Smooth muscle cell of the brain vasculature (primary cell): ENCODE data around the gene ABCC1.

ENCODE experiments used
- DNase-seq: peaks from one replicate; pipeline ENCODE4 v3.0.0-alpha.2; 2012; ENCODE audit warnings: low read depth, low spot score

Gene ABCC1

DNA sequence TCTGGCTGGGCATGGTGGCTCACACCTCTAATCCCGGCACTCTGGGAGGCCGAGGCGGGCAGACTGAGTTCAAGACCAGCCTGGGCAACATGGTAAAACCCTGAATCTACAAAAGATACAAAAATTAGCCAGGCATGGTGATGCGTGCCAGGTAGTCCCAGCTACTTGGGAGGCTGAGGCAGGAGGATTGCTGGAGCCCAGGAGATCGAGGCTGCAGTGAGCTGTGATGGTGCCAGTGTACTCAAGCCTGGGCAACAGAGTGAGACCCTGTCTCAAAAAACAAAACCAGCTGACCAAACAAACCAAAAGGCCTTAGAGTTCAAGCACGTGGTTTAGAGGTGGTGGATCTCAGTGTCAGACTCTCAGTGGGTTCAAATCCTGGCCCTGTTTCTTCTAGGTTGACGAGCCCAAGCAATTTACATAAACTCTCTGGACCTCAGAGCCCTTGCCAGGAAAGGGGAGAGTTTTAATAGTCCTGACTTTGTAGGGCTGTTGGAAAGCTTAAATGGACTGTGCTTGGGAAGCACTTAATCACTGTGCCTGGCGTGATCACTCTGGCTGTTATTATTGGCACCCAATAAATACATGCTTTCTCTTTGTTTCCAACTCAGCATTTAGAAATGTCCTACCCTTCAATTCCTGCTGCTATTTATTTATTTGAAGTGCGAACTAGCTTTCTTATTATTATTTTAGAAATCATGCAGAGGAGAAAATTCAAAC, 44.7 kb downstream of the ABCC1 start:
- DNase-seq: peak; percentile 76

DNA sequence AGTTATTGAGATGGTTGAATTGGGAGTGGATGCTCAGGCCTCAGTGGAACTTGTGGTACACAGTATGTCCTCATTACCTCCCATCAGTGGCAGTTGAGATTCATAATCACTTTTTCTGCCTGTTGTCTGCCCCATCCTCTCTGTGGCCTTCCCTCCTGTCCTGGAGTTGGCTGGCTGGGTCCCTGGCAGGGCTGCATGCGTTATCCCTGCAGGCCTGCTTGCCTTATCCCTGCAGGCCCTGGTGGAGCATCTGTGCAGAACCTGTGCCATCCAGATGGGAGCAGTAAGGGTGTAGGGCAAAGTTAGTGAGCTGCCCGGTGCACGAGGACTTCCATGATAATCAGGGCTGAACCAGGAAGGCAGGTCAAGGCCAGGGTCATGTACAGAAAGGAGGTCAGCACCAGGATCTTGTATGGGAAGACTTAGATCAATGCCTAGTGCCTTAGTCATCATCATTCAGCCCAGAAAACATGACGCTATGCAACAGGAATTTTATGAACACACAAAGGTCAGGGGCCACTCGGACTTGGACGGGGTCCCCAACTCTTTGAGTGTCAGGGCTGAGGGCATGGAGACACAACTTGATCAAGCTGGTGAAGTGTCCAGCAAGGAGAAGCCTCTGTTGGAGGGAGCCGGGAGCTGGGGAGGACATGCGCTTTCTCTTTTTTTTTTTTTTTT, 47.2 kb downstream of the ABCC1 start:
- no peak for DNase-seq

DNA sequence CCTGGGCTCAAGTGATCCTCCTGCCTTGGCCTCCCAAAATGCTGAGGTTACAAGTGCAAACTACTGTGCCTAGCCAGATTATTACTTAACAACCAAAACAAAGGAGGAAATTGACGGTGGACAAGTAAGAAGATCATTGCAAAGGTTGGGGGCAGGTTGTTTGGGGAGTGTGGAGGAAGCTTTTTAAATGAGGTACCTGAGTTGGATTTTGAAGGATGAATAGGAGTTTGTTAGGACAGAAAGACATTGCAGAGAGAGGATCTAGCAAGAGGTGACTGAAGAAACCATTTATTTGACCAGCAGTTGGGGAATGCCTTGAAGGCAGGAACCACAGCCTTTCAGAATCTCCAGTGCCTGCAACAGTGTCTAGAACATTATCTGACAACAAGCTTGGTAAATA, 51.3 kb downstream of the ABCC1 start:
- DNase-seq: no peak

DNA sequence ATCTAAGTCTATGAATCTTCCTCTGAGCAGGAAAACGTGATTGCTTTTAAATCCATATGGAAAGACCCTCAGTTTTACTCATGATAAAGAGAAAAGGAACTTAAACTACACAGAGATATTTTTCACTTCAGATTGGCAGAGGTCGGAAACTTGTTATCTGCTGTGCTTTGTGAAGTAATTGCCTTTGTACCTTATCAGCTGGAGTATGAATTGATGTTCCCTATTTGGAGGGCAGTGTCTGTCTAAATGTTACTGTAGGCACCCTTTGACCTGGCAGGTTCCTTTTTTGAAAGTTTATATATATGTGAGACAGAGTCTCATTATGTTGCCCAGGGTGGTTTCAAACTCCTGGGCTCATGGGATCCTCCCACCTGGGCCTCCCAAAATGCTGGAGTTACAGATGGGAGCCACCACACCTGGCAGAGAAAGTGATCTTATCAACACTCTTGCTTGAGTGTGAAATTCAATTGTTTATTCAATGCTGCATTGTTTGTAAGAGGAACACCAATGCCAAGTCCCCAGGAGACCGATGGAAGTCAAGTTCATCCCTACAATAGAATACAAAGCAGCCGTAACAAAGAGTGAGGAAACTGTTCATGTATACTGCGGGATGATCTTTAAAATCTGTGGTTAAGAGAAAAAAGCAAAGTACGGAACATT, 52.3 kb downstream of the ABCC1 start:
- no peak for DNase-seq

DNA sequence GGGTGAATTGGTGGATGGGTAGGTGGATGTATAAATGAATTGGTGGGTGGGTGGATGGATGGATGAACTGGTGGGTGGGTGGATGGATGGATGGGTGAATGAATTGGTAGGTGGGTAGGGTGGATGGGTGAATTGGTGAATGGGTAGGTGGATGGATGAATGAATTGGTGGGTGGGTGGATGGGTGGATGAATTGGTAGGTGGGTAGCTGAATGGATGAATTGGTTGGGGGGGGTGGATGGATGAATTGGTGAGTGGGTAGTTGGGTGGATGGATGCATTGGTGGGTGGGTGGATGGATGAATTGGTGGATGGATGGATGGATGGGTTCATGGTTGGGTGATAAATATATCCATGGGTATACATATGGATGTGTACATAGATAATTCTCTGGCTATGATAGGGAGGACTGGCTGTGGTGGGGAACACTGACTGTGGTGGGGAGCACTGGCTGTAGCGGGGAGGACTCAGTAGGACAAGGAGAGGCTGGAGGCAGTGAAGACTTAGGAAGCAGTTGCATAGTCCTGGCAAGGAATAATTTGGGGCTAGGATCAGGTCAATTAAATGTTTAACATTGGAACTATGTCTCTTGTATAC, 54.4 kb downstream of the ABCC1 start:
- DNase-seq: no peak

DNA sequence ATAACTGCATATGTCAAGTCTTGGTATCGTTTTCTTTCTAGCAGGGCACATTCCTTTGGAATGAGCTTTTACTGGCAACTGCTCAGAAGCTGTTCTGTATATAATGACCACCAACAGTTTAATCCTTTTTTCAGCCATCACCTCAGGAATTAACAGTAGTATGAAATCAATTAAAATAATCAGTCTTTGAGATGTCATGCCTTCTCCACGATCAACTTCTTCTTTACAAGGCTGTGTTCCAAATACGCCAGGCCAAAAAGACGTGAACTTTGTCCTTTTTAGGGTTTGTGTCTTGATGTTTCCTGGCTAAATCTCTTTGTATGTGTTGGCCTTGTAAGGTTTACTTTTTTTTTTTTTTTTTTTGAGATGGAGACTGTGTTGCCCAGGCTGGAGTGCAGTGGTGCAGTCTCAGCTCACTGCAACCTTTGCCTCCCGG, 54.9 kb downstream of the ABCC1 start:
- DNase-seq: no peak

DNA sequence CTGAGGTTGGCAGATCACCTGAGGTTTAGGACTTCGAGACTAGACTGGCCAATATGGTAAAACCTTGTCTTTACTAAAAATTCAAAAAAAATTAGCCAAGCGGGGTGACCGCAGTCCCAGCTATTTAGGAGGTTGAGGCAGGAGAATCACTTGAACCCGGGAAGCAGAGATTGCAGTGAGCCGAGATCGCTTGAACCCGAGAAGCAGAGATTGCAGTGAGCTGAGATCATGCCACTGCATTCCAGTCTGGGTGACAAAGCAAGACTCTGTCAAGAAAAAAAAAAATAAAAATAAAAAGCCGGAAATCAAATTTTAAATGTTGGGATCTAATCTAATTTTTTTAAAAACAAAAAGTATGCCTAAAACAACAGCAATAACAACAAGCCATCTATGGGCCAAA, 56.3 kb downstream of the ABCC1 start:
- no peak for DNase-seq

DNA sequence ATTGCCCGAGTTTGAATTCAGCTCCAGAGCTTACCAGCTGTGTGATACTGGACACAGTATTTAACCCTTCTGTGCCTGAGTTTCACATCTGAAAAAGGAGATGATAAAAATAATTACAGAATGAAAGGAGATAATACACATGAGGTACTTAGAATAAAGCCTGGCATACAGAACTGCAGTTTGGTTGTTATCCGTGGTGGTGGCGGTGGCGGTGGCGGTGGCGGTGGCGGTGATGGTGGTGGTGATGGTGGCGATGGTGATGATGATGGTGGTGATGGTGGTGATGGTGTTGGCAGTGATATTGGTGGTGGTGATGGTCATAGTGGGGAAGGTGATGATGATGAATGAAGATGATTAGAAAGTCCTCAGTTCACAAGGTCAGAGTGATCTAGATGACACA, 57.2 kb downstream of the ABCC1 start:
- DNase-seq: no peak

DNA sequence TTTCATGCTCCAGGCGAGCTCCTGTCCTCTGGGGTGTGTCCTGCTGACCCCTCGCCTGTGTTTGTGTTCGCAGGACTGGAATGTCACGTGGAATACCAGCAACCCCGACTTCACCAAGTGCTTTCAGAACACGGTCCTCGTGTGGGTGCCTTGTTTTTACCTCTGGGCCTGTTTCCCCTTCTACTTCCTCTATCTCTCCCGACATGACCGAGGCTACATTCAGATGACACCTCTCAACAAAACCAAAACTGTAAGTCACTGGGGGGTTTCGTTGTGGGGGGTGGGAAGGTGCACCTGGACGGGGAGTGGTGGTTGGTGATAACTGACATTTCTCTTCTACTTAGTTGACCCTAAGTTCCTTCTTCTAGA, 58.3 kb downstream of the ABCC1 start:
- DNase-seq: no peak

DNA sequence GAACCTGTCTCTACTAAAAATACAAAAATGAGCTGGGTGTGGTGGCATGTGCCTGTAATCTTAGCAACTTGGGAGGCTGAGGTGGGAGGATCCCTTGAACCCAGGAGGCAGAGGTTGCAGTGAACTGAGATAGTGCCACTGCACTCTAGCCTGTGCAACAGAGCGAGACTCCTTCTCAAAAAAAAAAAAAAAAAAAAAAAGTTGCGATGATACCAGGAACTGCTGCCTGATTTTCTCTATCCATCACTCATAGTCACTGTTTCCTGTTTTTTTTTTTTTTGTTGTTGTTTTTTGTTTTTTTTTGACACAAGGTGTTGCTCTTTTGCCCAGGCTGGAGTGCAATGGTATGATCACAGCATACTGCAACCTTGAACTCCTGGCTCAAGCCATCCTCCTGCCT, 59.2 kb downstream of the ABCC1 start:
- DNase-seq: no peak

DNA sequence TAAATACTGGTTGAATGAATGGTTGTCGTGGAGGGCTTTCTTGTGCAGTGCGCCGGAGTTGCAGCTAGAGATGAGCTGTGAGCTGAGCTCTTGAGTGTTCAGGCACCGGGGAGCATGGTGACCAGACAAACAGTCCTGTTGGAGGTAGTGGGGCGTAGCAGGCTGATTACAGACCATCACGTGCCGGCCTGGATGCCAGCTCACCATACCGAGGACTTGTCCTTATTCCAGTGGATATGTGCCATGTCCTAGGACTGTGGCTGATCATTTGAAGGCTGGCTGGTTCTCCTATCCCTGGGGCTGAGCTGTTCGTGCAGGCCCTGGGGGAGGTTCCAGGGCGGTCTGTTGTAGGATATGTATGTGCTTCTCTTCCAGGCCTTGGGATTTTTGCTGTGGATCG, 60.0 kb downstream of the ABCC1 start:
- DNase-seq: no peak

DNA sequence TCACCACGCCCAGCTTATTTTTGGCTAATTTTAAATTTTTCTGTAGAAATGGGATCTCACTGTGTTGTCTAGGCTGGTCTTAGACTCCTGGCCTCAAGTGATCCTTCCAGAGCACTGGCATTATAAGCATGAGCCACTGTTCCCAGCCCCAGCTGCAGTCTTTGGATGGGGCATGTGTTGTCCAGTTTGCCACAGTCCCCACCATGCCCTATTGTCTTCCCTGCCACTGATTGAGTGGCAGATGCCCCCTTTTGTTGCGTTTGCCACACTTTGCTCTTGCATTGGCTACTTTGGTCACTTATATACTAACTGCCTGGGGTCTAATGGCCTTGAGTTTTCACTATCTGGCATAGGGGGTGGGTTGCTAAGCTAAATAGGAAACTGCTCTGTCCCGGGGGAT, 60.8 kb downstream of the ABCC1 start:
- no peak for DNase-seq

DNA sequence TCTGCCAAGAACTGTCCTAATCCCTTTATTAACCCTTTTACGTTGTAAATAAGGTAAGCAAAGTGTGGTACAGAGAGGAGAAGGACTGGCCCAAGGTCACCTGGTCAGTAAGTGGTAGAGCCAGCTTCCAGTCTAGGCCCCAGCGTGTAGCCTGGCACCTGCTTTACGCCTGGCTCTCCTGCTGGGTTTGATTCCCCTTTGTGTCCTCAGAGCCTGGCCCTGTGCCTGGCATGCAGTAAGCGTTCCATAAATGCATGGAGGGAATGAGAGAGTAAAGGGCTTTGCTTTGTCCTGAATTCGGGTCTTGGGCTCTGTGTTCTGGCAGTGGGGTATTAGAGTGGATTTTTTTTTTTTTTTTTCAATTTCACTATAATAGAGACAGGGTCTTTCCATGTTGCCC, 62.7 kb downstream of the ABCC1 start:
- DNase-seq: no peak

DNA sequence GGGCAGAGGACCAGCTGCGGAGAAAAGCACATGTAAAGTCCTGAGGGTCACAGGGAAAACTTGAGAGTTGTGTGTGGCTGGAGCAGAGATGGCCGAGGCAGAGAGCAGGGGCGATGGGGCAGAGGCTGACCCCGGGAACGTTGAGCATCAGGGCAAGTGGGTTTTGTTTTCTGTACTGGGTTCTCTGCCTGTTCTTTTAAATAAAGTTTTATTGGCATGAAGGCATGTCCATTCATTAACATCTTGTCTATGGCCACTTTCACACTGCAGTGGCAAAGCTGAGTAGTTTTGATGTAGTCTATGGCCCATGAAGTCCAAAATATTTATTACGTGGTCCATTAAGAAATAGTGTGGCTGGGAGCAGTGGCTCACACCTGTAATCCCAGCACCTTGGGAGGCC, 64.4 kb downstream of the ABCC1 start:
- no peak for DNase-seq

DNA sequence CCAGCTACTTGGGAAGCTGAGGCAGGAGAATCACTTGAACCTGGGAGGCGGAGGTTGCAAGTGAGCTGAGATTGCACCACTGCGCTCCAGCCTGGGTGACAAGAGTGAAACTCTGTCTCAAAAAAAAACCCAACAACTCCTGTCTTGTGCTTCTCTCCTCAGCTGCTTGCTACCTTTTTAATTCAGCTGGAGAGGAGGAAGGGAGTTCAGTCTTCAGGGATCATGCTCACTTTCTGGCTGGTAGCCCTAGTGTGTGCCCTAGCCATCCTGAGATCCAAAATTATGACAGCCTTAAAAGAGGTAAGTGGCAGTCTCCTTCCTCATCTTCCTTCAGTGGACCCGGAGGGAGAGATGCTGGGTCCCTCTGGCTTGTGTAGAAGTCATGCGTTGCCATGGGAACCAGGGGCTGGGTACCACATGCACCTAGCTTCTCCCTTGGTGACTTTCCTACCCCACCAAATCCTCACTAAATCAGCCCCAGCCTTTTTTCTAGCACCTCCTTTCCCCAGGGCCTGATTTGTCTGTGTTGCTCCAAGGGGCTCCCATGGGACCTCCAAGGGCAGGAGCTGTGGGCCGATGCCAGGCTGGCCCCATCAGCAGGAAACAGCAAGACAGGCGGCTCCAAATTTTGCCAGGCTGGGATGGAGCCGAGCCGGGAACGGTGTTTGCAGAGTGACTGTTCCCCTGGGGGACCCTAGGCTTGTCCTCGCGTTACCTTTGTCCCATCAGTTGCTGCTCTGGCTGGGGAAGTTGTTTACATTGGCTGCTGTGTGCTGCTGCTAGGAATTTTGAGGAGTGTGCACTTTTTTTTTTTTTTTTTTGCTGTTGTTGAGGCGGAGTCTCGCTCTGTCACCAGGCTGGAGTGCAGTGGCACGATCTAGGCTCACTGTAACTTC, 65.2 kb downstream of the ABCC1 start:
- no peak for DNase-seq

DNA sequence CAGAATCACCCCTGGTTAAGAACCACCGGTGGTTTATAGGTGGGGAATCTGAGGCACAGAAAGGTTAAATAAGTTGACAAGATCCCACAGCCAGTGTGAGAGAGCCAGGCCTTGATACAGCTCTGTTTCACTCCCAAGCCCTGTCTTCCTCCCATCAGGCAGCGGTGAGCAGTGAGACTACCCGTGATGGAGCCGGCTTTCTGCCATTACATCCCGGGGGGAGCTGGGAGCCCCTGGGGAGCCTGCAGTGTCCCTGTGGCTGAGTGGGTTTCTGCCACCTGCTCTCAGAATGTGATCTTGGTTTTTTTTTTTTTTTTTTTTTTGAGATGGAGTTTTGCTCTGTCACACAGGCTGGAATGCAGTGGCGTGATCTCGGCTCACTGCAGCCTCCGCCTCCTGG, 66.4 kb downstream of the ABCC1 start:
- no peak for DNase-seq

DNA sequence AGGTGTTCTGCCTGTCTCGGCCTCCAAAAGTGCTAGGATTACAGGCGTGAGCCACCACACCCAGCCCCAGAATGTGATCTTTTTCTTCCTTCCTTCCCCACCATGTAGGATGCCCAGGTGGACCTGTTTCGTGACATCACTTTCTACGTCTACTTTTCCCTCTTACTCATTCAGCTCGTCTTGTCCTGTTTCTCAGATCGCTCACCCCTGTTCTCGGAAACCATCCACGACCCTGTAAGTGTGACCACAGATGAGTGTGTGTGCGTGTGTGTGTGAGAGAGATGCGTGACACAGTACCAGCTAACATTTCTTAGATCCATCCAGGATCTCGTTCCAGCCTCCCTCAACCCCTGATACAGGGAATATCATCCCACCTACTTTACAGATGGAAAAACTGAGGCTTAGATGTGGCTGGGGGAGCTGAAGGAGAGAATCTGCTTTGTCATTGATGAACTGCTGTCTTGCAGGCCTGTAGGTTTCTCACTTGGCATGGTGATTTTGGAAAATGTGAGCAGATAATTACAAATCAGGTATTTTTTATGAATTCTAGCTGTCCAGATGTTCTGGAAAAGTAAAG, 67.1 kb downstream of the ABCC1 start:
- no peak for DNase-seq

DNA sequence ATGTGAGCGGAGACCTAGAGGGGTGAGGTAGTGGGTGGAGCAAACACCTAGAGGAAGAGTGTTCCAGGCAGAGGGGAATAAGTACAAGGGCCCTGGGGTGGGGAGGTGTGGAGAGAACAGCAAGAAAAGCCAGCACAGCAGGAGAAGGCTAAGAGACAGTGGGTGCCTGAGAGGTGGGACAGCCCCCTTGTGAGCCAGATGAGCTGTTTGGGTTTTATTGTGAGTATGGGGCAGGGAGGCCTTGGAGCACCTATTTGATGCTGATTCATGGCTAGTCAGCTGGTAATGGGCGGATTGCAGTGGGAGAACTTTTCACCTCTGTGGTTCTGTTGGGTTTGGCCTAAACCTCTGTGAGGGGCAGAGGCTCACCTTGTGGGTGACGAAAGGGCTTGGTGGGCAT, 68.4 kb downstream of the ABCC1 start:
- DNase-seq: no peak

DNA sequence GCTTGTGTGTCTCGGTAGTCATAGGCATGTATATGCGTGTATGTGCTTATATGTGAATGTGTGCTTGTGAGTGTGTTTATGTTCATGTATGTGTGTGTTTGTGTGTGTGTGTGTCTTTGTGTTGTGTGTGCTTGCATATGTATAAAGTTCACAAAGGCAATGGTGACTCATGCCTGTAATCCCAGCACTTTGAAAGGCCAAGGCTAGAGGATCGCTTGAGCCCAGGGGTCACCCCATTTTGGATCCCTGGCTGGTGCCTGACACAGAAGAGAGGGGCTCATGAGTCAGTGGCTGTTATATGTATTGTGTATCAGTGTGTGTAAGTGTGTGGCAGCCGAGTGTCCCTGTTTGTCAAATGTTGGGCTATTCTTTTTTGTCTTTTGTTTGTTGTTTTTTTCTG, 69.3 kb downstream of the ABCC1 start:
- no peak for DNase-seq

DNA sequence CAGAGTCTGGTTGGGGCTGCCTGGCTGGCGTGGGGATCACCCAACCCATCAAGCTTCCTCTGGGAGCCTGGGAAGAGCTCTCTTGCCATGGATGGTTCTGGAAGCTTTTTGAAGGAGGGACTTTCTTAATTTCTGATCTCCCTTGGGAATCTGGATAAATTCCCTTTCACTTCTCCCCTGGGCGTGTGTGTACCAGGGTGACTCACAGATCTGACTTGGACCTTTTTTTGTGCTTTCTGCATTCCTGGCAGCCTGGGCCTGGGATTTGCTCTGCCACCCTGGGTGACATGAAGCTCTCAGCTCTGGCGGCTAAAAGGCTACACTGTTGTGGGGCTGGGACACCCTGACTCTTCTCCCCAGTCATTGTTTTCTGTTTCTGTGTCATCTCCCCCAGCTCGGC, 70.1 kb downstream of the ABCC1 start:
- DNase-seq: no peak

DNA sequence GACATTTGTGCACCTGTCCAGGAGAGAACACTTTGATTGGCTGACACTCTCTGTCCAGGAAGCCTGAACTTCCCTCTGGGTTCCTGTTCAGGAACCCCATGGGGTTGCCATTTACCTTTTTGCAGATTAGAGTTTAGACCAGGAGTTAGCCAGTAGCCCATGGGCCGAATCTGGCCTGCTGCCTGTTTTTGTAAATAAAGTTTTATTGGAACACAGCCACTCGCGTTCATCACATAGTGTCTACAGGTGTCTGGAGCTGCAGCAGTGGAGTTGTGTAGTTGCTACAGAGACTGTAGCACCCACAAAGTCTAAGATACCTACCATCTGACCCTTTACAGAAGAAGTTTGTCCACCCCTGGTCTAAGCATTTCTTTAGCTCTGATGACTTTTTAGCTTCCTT, 70.9 kb downstream of the ABCC1 start:
- no peak for DNase-seq
